Left hindlimb (tissue), 1 donor: ENCODE measurements around the gene EDN1.

ENCODE experiments used
- DNase-seq: peaks from one replicate; pipeline ENCODE4 v3.0.0-alpha.2; 2018

EDN1 gene

DNA sequence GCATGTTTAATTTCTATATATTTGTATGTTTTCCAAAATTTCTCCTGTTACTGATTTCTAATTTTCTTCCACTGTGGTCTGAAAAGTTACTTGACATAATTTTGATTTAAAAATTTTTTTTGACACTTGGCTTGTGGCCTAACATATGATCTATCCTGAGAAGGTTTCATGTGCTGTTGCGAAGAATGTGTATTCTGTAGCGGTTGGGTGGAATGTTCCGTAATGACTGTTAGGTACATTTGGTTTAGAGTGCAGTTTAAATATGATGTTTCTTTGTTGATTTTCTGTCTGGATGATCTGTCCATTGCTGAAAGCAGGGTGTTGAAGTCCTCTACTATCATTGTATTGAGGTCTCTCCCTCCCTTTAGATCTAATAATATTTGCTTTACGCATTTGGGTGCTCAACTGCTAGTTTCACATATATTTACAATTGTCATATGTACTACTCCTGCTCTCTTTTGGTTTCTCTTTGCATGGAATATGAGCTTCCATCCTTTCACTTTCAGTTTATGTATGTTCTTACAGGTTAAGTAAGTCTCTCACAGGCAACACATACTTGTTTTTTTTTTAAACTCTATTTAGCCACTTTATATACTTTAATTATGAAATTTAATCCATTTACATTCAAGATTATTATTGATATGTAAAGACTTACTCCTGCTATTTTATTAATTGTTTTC, 19.5 kb upstream of the EDN1 start:
- no peak for DNase-seq

DNA sequence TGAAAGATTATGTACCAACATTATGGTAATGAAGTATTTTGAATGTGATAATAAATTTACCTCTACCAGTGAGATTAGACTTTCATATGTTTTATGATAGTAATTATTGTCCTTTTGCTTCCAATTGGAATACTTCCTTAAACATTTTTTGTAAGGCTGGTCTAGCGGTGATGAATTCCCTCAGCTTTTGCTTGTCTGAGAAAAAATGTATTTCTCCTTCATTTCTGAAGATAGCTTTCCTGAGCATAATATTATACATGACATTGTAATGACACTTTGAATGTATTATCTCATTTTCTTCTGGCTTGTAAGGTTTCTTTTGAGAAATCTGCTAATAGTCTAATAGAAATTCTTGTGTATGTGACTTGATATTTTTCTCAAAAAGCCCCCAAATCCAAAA, 18.6 kb upstream of the EDN1 start:
- DNase-seq, result no peak

DNA sequence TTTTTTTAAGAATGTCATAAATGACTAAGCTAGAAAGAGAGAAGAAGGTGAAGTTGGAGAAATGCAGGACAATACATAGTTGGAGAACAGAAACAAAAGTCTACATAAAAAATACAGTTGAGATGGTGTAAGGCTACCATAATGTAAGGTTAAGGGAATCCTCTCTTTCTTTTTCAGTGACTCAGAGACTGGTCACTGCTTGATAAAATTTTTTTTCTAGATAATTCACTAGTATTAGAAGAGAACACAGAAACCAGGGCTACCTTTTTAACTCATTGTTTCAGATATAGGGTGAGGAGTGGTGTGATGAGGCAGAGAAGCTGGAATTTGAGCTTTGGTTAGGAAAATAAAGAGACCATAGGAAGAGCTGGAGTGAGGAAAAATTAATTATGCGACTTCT, 18.2 kb upstream of the EDN1 start:
- DNase-seq, result no peak

DNA sequence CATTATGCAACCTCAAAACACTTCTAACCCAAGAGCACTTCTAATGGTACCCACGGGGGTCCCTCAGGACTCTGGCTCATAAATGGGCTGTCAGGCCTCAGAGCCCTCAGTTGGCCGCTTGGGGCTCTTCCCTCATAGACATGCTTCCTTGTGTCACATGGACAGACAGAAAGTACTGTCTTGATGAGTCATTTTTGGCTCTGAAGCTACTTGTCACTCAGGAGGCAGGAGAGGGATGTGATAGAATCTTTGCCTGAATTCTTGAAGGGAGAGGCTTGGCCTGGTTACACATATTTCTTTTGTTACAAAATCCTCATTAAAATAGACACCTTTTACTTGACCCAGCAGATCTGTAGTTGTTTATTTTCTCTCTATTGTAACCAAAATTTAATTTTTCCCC, 15.1 kb upstream of the EDN1 start:
- DNase-seq, result no peak

DNA sequence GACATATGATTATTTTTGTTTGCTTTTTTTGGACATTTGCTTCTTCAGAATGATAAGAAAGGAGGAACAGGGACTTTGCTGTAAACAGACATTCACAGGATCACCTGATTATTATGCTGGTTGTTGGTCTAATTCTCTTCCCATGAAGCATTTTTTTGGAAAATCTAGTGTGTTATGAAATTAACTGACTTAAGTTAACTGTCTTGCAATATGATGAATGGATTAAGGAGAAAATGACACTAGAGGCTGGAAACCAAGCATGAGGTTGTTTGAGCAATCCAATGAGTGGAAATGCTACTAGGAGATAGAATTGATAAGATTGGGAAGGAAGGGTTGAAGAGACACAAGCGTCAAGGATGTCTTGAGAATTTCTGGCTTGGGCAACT, 13.2 kb upstream of the EDN1 start:
- DNase-seq, result no peak

DNA sequence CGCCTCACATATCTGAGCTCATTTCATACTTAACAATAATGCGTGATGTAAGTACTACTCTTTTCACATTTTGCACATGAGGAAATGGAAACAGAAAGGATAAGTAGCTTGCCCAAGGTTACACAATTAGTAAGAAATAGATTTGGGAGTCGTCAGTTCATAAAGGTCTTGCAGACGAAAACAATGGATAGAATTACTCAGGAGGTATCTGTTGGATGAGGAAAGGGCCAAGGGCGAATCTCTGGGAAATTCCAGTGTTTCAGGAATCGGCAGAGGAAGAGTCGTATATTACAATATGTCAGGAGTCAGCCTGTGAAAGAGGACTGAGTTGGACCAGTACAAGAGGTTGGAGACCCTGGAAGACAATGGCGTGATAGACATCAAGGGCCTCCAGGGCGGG, 12.8 kb upstream of the EDN1 start:
- DNase-seq, result no peak

DNA sequence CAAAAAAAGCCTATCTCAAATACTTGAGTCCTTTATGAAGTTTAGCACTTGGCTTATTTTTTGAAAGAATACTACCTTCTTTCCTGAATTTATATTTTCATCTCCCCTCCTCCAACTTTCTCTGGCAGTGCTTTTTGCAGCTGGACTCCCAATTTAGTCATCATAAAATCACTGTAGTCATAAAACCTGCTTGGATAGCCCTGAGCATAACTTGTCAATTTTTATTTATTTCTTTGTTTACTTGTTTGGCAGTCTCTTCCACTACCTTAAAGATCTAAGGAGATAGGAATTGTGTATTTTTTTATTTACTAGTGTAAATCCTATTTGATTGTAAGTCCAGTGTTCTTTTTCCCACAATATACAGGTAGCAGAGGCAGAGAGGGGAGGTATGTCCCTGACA, 11.2 kb upstream of the EDN1 start:
- no peak for DNase-seq

DNA sequence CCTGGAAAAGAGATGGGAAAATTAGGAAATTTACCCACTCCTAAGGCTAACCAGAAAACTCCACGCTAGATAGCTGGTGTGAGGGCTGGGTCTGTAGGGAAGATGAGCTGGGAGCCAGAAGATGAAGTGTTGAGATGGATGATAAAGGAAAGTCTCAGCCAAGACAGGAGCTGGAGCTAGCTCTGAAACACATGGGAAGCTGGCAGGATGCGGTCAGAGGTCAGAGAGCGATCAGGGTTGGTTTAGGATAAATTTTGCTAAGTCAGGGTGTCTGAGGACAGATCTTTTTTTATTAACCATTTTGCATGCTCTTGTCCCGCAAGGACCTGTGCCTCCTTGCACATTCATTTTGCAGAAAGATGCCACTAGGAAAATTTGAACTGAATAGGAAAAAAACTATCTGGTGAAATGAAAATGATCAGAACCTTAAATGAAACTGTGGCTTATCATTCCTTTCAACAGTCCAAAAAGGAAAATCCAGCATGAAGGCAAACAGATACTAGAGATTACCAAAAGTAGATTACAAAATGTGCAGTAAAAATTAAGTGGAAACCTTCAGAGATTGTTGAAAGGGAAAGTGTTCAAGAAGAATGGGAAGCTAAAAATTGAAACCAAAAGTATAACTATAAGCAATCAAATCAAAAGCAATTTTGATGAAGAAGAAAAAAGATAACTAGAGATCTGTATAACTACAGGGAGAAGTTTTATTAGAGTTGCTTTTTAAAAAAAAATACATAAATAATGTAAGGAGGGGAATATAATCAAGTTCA, 10.7 kb upstream of the EDN1 start:
- DNase-seq, result no peak

DNA sequence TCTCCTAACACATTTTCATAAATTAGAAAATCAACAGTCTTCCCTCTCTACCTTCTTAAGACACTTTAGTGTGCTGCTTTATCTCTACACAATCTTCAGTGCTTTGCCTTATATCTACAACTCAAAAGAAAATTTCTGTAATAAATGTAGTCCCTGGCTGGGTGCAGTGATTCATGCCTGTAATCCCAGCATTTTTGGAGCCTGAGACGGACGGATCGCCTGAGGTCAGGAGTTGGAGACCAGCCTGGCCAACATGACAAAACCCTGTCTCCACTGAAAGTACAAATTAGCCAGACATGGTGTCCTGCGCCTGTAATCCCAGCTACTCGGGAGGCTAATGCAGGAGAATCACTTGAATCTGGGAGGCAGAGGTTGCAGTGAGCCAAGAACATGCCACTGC, 9.7 kb upstream of the EDN1 start:
- DNase-seq, result no peak

DNA sequence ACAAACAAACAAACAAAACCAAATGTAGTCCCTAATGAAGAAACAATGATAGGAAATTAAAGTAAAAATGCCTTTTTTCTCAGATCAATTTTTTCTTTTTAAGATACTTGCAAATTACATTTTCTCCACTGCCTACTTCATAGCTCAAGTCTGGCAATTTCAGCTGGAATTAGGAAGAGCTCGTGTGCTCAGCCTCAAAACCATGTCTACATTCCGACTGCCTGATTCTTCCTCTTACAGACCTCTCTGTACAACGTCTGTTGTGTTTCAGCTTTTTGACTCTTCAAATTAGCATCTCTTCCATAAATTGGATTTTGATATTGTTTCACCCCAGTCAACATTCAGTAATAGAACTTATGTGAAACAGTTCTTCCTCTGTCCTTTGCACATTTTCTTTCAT, 9.3 kb upstream of the EDN1 start:
- DNase-seq, result no peak

DNA sequence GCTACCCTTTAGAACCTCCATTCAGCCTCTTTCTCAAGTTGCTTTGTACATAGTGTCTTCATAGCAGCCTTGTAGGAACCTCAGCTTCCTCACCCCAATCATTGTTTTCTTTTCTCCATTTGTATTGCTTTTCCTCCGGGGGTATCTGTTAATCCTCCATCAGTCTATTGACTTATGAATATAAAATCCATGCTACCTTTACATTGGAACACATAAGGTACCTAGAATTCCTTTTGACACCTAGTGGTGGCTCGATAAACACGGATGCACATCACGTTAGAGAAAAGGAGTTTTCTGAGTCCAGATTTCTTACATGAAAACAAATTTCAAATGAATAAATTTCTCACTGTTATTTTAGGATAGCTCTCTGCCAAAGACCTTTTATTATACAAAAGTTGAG, 6.3 kb upstream of the EDN1 start:
- DNase-seq, result no peak

DNA sequence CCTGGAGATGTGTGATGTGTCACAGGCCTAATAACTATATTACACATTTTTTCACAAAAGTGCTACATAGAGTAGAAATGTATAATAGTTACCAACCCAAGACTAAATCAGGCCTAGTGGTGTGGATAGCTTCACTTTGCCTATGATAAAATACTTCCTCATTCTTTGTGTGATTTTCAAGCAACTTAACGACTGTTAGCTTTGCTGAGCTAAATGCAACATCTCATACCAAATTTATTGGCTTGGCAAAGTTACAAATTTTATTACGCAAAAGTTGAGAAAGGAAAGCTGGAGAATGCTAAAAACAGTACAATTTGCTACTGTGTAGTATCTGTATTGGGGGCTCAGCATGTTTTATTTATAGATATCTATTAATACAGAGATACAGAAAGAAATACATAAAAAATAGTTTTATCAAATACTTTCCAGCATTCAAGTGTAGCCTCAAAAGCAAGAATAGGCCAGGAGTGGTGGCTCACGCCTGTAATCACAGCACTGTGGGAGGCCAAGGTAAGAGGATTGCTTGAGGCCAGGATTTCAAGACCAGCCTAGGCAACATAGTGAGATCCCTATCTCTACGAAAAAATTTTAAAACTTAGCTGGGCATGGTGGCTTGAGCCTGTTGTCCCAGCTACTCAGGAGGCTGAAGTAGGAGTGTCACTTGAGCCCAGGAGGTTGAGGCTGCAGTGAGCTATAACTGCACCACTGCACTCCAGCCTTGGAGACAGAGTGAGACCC, 3.6 kb upstream of the EDN1 start:
- no peak for DNase-seq

DNA sequence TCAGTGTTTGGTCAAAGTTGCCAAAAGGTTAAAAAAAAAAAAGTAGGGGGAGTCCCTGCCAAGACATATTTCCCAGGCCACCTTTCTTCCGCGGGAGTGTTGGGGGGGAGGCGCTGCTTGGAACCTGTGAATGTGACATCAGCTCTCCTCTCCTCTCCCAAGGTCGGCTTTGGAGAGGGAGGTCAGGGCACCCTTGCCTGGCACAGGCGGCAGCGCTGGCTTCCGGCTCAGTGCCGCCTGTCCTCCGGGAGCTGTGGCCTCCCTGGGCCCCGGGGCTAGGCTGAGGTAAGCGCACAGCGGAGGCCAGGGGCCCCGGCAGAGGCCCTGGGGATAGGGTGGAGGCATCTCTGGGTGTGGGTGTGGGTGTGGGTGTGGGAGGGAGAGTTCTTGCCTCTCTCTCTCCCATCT, 1.9 kb upstream of the EDN1 start:
- DNase-seq, result no peak

DNA sequence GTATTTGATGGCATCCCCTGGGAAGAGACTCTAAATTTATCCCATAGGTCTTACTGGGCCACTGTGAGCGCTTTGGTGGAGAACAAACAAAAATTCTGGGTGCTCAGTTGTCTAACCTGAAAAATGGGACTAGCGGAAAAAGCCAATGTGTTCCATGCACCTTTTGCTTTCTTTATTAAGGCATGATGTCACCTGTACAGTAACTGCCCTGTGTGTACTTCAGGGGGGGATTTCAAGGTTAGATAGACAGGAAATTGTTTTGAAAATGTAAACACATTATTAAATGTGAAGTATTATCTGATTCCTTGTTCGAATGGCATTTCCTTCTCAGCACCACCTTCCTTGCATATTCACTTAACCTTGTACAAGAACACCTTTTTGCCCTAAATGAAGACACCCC, 1.2 kb upstream of the EDN1 start:
- no peak for DNase-seq

DNA sequence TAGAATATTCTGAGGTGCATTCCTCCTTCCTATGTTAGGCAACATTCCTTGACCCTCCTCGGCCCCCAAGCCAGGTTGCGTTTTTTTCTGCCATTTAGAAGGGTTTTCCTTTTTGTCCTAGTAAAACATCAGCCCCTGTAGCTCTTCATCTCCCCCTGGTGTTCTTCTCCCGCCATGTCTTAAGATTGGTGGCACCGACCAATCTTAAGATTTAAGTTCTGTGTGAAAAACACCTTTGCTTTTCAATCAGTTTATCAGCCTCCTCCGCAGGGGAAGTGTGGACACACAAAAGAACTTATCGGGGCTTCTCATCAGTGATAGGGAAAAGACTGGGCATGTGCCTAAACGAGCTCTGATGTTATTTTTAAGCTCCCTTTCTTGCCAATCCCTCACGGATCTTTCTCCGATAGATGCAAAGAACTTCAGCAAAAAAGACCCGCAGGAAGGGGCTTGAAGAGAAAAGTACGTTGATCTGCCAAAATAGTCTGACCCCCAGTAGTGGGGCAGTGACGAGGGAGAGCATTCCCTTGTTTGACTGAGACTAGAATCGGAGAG, 719 bp upstream of the EDN1 start:
- DNase-seq, result peak; percentile 42

DNA sequence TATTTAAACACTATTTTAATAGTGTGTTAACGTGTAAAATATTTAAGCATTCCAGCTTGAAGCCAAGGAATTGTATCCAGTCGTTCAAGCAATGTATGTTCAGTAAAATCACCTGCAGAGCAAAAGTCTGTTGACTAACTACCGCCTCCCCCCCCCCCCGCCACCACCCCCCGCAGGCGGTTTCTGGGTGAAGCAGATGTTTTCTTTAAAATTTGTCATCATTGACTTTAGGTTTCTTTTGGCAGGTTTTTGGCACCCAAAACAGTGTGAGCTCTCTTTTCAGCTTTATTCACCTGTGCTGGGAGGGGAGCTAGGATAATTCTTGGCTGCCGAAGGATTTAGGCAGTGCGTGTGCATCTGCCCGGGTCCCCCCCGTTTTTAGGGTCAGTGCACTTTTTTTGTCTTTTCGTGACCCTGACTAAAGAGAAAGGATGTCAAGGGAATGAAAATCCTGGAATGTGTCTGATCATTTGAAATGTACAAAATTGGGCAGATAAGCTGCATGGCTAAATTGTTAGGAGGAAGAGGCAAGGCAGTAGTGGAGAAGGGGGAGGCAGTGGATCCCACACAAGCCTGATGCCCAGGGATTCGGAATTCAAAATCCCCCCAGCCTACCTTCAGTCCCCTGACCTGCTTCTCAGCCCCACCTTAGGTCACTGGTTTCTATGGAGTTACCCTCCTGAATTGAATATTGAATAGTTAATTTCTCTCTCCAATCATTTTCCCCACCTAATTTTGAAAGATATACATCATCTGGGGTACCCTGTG, 1.1 kb downstream of the EDN1 start:
- DNase-seq, result no peak

DNA sequence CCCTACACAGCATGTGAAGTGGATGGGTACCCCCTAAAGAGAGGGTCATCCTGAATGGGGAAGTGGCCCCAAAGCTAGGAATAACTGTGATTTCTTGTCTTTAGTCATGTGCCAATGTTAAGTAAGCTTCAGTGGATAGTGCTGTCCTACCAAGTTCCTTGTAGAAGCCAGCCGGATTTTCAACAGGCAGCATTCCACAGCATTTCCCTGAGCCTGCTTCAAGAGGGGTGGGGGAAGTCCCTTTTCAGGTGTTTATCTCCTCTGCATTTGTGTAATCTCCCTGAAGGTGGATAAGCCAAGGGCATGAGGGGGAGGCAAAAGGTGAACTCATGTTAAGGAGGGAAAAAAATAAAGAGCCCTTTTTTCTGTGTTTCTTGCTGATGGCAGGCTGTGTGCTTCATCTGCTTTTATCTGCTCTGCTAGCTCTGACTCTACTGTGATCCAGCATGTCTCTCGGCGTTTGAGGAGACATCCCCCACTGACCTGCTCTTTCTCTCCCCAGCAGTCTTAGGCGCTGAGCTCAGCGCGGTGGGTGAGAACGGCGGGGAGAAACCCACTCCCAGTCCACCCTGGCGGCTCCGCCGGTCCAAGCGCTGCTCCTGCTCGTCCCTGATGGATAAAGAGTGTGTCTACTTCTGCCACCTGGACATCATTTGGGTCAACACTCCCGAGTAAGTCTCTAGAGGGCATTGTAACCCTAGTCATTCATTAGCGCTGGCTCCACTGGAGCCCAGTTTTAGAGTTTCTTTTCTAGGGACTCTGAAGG, 1.9 kb downstream of the EDN1 start:
- DNase-seq, result no peak

DNA sequence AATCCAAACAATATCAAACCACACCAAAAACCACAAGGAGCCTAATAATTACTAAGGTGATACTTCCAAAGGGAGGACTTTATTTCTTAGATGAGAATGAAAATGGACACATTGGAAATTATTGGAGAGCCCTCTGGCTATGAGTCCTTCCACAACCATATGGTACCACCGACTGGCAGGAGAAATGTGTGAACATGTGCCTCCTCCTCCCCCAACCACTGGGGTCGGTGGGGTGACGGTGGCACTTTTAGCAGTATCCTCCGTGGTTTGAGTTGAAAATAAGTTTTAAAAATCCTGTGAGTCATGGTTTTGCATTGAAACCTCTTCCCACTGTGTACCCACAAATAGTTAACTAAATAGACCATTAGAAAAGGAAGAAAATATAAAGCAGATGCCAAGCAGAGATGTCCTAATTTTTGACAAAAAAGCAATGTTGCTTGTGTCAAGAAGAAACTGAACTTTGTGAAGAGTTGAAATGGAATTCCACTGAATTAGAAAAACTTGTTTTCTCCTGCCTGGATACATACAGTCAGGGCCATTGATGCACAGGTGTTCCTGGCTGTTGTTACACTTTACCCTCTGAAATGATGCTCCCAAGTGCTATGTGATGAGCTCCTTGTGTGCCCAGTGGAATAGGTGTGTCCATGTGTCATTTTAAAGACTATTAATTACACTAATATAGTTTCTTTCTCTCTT, 3.2 kb downstream of the EDN1 start:
- DNase-seq, result no peak

DNA sequence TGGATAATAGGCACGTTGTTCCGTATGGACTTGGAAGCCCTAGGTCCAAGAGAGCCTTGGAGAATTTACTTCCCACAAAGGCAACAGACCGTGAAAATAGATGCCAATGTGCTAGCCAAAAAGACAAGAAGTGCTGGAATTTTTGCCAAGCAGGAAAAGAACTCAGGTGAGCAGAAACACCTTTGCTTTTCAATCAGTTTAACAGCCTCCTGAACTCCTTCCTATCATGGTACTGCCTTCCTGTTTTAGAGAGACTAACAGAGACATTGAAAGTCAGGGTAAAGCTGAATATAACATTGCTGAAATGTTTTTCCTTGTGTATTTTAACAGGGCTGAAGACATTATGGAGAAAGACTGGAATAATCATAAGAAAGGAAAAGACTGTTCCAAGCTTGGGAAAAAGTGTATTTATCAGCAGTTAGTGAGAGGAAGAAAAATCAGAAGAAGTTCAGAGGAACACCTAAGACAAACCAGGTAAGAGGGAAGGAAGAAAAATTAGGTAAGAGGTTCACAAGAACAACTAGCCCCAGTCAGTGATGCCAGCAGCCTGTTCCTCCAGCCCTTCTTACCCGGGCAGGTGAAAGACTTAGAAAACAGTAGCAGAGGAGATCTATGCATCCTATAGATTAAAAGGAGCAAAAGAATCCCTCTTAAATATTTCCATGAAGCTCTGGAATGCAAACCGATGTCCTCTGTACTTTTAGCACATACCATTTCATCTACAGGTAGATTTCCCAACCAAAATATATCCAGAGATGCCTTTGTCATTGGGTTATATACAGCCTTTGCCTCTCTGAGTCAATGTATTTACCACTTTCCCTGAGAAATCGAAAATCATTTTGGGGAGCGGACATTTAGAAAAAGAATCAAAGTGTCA, 4.0 kb downstream of the EDN1 start:
- no peak for DNase-seq

DNA sequence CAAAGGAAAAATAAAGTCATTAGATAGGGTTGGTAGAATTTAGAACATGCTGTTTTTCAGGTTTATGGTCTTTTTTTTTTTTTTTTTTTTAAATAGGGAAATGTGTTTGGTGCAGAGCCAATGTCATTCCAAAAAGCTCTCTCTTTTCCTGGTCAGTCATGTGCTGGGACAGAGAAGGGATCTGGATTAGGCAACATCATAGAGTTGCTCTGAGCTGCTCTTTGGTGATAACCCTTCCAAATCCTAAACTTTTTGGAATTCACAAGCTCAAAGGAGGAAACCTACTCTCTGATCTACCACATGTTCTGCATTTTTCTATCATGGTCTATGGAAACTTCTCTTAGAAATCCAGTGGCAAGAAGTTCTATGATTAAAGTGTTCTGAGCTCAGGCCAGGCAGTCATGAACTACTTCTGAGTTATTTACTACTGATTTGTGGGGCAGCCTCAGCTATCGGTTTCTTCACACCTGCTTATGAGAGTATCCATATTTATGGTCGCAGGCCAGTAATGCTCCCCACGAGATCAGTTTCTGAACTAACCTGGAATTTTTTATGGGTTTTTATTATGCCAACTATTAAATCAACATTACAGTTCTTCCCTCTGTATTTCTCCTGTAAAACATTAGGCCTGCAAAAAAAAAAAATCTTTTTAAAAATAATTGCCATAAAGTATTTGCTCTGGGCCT, 4.8 kb downstream of the EDN1 start:
- no peak for DNase-seq
